H1 (cell line): Measurements from ENCODE around the gene CAMK2B. TPM values are rescaled to one million over a fixed set of nuclear protein-coding genes. Genes with fewer than 3 reads are reported as not detected.

ENCODE experiments used
- CTCF ChIA-PET: fragments of 300-600 bp; sonication (Branson Sonifier 250); formaldehyde crosslinking; loops from one replicate; lab custom pipeline; 2021; ENCODE audit not compliant: partially characterized antibody; lab: Charles Lee
- POLR2A ChIA-PET: fragments of 300-600 bp; sonication (Branson Sonifier 250); formaldehyde crosslinking; loops from one replicate; lab custom pipeline; 2021; ENCODE audit warnings: inconsistent platforms; ENCODE audit not compliant: partially characterized antibody; lab: Charles Lee
- DNase-seq, 2 experiments: peaks; one replicate each; pipeline versions ENCODE4 v3.0.0 to v3.0.0-alpha.2; 2010 to 2022; ENCODE audit warnings: low spot score in 2 of 2, low read depth in 1 of 2, mixed read lengths in 1 of 2
- FAIRE-seq: peaks from 2 replicates; lab custom pipeline; 2011; peaks lifted over from hg19 to GRCh38; lab: Jason Lieb, UNC
- H2AFZ ChIP-seq: 2 replicates; pipeline ENCODE4 v1.8.1; 2012; ENCODE audit warnings: low read length, inconsistent platforms
- H2AK5ac ChIP-seq: 2 replicates; pipeline ENCODE4 v1.6.1; 2013; ENCODE audit warnings: low read depth, low read length
- H2BK120ac ChIP-seq: replicated peaks from 2 replicates; pipeline ENCODE3; 2013; ENCODE audit warnings: low read depth, low read length, inconsistent platforms
- H2BK12ac ChIP-seq: 2 replicates; pipeline ENCODE4 v1.6.1; 2013; ENCODE audit warnings: low read depth, low read length
- H2BK15ac ChIP-seq: 2 replicates; pipeline ENCODE4 v1.6.1; 2013; ENCODE audit warnings: low read length
- H2BK20ac ChIP-seq: 2 replicates; pipeline ENCODE4 v1.6.1; 2013; ENCODE audit warnings: low read length
- H2BK5ac ChIP-seq: 2 replicates; pipeline ENCODE4 v1.6.1; 2013; ENCODE audit warnings: low read depth, low read length
- H3K14ac ChIP-seq: 2 replicates; pipeline ENCODE4 v1.6.1; 2013; ENCODE audit warnings: inconsistent platforms; ENCODE audit not compliant: insufficient read length
- H3K18ac ChIP-seq: 2 replicates; pipeline ENCODE4 v1.6.1; 2013; ENCODE audit warnings: low read length; ENCODE audit errors: extremely low read depth
- H3K23ac ChIP-seq: 2 replicates; pipeline ENCODE4 v1.6.1; 2013; ENCODE audit warnings: inconsistent platforms; ENCODE audit not compliant: insufficient read length
- H3K23me2 ChIP-seq: 2 replicates; pipeline ENCODE4 v1.6.1; 2013; ENCODE audit warnings: low read depth, low read length
- H3K27ac ChIP-seq: 2 replicates; pipeline ENCODE4 v1.6.1; 2011; ENCODE audit warnings: low read depth, low read length, inconsistent platforms
- H3K27me3 ChIP-seq, 4 experiments: replicated peaks in 1 of 4; 1 replicate in 1 of 4; 2 replicates in 3 of 4; pipeline versions ENCODE4 v1.6.1 to v1.8.1; 2011 to 2013; ENCODE audit warnings: low read length in 3 of 4, mild to moderate bottlenecking in 3 of 4, inconsistent platforms in 2 of 4, mixed read lengths in 2 of 4, moderate library complexity in 1 of 4; ENCODE audit not compliant: control insufficient read depth in 3 of 4, insufficient read depth in 3 of 4; ENCODE audit errors: extremely low read depth in 1 of 4
- H3K36me3 ChIP-seq, 4 experiments: 2 replicates each; pipeline versions ENCODE4 v1.6.1 to v1.8.1; 2011 to 2013; ENCODE audit warnings: mild to moderate bottlenecking in 4 of 4, low read length in 3 of 4, moderate library complexity in 2 of 4, control low read depth in 1 of 4, inconsistent platforms in 1 of 4; ENCODE audit not compliant: insufficient read depth in 4 of 4, control insufficient read depth in 2 of 4
- H3K4ac ChIP-seq: replicated peaks from 2 replicates; pipeline ENCODE3; 2013; ENCODE audit warnings: low read length, low read depth, mixed read lengths, inconsistent platforms; ENCODE audit not compliant: insufficient read length
- H3K4me1 ChIP-seq, 4 experiments: replicated peaks in 1 of 4; 1 replicate in 1 of 4; 2 replicates in 3 of 4; pipeline versions ENCODE4 v1.6.1 to v1.8.1; 2011 to 2013; ENCODE audit warnings: low read length in 3 of 4, inconsistent platforms in 2 of 4, mixed read lengths in 1 of 4; ENCODE audit not compliant: insufficient read depth in 4 of 4, control insufficient read depth in 3 of 4
- H3K4me2 ChIP-seq, 2 experiments: 2 replicates each; pipeline versions ENCODE4 v1.6.1 to v1.8.1; 2011 to 2013; ENCODE audit warnings: low read depth in 2 of 2, low read length in 2 of 2, control low read depth in 1 of 2, inconsistent platforms in 1 of 2, mild to moderate bottlenecking in 1 of 2; ENCODE audit not compliant: insufficient read depth in 1 of 2
- H3K4me3 ChIP-seq, 4 experiments: fragments of 200-600, 300-600 bp in 1 of 4; sonication (generic), shearing (Covaris generic), sonication (Bioruptor Twin) in 1 of 4; 2 replicates each; pipeline versions ENCODE4 v1.5.1 to v1.8.1; 2011 to 2016; ENCODE audit warnings: low read length in 4 of 4, low read depth in 3 of 4, control low read depth in 2 of 4, inconsistent platforms in 2 of 4, mild to moderate bottlenecking in 2 of 4, mixed read lengths in 1 of 4, moderate library complexity in 1 of 4; ENCODE audit not compliant: insufficient read depth in 2 of 4; ENCODE audit errors: extremely low read depth in 1 of 4
- H3K56ac ChIP-seq: replicated peaks from 2 replicates; pipeline ENCODE3; 2013; ENCODE audit warnings: low read depth, mild to moderate bottlenecking, mixed read lengths, low read length, inconsistent platforms; ENCODE audit not compliant: insufficient read length
- H3K79me1 ChIP-seq: 2 replicates; pipeline ENCODE4 v1.6.1; 2013; ENCODE audit warnings: low read depth, low read length, control low read depth
- H3K79me2 ChIP-seq, 2 experiments: 2 replicates each; pipeline versions ENCODE4 v1.6.1 to v1.8.1; 2012 to 2013; ENCODE audit warnings: low read length in 2 of 2, mild to moderate bottlenecking in 2 of 2, inconsistent platforms in 1 of 2; ENCODE audit not compliant: insufficient read depth in 2 of 2, control insufficient read depth in 1 of 2
- H3K9ac ChIP-seq, 4 experiments: replicated peaks in 1 of 4; 1 replicate in 1 of 4; 2 replicates in 3 of 4; pipeline versions ENCODE4 v1.6.1 to v1.8.1; 2011 to 2013; ENCODE audit warnings: low read depth in 3 of 4, low read length in 3 of 4, control low read depth in 2 of 4, mild to moderate bottlenecking in 2 of 4, moderate library complexity in 2 of 4, inconsistent platforms in 1 of 4; ENCODE audit errors: extremely low read depth in 1 of 4
- H3K9me3 ChIP-seq, 2 experiments: 2 replicates each; pipeline versions ENCODE4 v1.6.1 to v1.8.1; 2012 to 2013; ENCODE audit warnings: mild to moderate bottlenecking in 2 of 2, moderate library complexity in 2 of 2, control low read depth in 1 of 2, inconsistent platforms in 1 of 2, low read depth in 1 of 2, low read length in 1 of 2, mixed read lengths in 1 of 2; ENCODE audit not compliant: insufficient read depth in 2 of 2
- H4K20me1 ChIP-seq, 2 experiments: replicated peaks in 1 of 2; 2 replicates each; pipeline versions ENCODE3 to v1.8.1; 2011 to 2013; ENCODE audit warnings: inconsistent platforms in 2 of 2, low read length in 2 of 2, mild to moderate bottlenecking in 1 of 2; ENCODE audit not compliant: insufficient read depth in 2 of 2, control insufficient read depth in 1 of 2
- H4K5ac ChIP-seq: 2 replicates; pipeline ENCODE4 v1.6.1; 2013; ENCODE audit warnings: low read length, low read depth, mixed read lengths, inconsistent platforms; ENCODE audit not compliant: insufficient read length
- H4K8ac ChIP-seq: 2 replicates; pipeline ENCODE4 v1.8.0; 2013; ENCODE audit warnings: mild to moderate bottlenecking, moderate library complexity, low read length, inconsistent platforms; ENCODE audit not compliant: insufficient read depth; ENCODE audit errors: extremely low read depth
- H4K91ac ChIP-seq: replicated peaks from 2 replicates; pipeline ENCODE3; 2013; ENCODE audit warnings: low read length, mixed read lengths, inconsistent platforms; ENCODE audit not compliant: insufficient read length
- CBX8 ChIP-seq: fragments of 300-800, 300-1000 bp; sonication (generic); IDR thresholded peaks from 2 replicates; pipeline ENCODE4 v1.7.1; 2016; ENCODE audit warnings: low read depth, low read length, borderline replicate concordance
- CHD2 ChIP-seq: IDR thresholded peaks from 2 replicates; pipeline ENCODE4 v1.6.1; 2012; ENCODE audit warnings: low read length, improper control_type of control experiment
- EGR1 ChIP-seq: IDR thresholded peaks from 2 replicates; pipeline ENCODE4 v1.6.1; 2011; ENCODE audit warnings: low read depth, low read length, borderline replicate concordance
- EP300 ChIP-seq, 2 experiments: IDR thresholded peaks; 1 replicate in 1 of 2; 2 replicates in 1 of 2; pipeline ENCODE4 v1.6.1; 2011 to 2012; ENCODE audit warnings: low read depth in 2 of 2, low read length in 2 of 2, mild to moderate bottlenecking in 2 of 2, borderline replicate concordance in 1 of 2, inconsistent platforms in 1 of 2, moderate library complexity in 1 of 2
- FOSL1 ChIP-seq: IDR thresholded peaks from 2 replicates; pipeline ENCODE4 v1.6.1; 2011; ENCODE audit warnings: mild to moderate bottlenecking, low read depth, low read length, moderate library complexity; ENCODE audit not compliant: insufficient read depth
- MAX ChIP-seq: IDR thresholded peaks from 2 replicates; pipeline ENCODE4 v1.6.1; 2012; ENCODE audit warnings: inconsistent platforms
- NANOG ChIP-seq: IDR thresholded peaks from 2 replicates; pipeline ENCODE4 v1.6.1; 2011; ENCODE audit warnings: low read length, low read depth, mild to moderate bottlenecking, inconsistent platforms; ENCODE audit not compliant: insufficient read depth, poor library complexity, severe bottlenecking
- PHF8 ChIP-seq: fragments of 200-600 bp; sonication (generic); conservative IDR thresholded peaks from 2 replicates; pipeline ENCODE4 v1.7.1; 2012; ENCODE audit warnings: low read depth, mild to moderate bottlenecking, inconsistent platforms, low read length, moderate library complexity
- POLR2AphosphoS5 ChIP-seq: IDR thresholded peaks from 2 replicates; pipeline ENCODE4 v1.6.1; 2011; ENCODE audit warnings: low read depth, low read length
- SIN3A ChIP-seq, 2 experiments: IDR thresholded peaks in 1 of 2; conservative IDR thresholded peaks in 1 of 2; 2 replicates each; pipeline ENCODE4 v1.6.1; 2011 to 2012; ENCODE audit warnings: low read length in 2 of 2, improper control_type of control experiment in 1 of 2, low read depth in 1 of 2, mild to moderate bottlenecking in 1 of 2
- SIX5 ChIP-seq: IDR thresholded peaks from 2 replicates; pipeline ENCODE4 v1.6.1; 2011; ENCODE audit warnings: mild to moderate bottlenecking, low read depth, low read length
- SP2 ChIP-seq: IDR thresholded peaks from 2 replicates; pipeline ENCODE4 v1.6.1; 2012; ENCODE audit warnings: mild to moderate bottlenecking, low read length, inconsistent platforms
- TCF12 ChIP-seq: IDR thresholded peaks from 2 replicates; pipeline ENCODE4 v1.6.1; 2011; ENCODE audit warnings: low read depth, mild to moderate bottlenecking, low read length
- WGBS, 2 experiments: shearing (Covaris generic) in 1 of 2; methylation state at CpG; one replicate each; pipeline versions ENCODE4 v1.1.6 to v1.1.7; 2013 to 2015; ENCODE audit warnings: low lambda C conversion rate in 2 of 2, mixed read lengths in 2 of 2, inconsistent platforms in 1 of 2, low coverage in 1 of 2, missing lambda C conversion rate in 1 of 2; ENCODE audit not compliant: insufficient replicate concordance in 2 of 2, insufficient coverage in 1 of 2, insufficient read length in 1 of 2; ENCODE audit errors: extremely low coverage in 1 of 2, missing lambda C conversion rate in 1 of 2; 5-methylcytosine and 5-hydroxymethylcytosine counted together
- polyA plus RNA-seq, 7 experiments: library from polyadenylated mRNA; depleted of rRNA in 3 of 7; stranded (reverse) in 5 of 7; unstranded in 2 of 7; fragments of >200 nt in 5 of 7; fragments of 200-250 nt in 2 of 7; gene quantifications; 1 replicate in 5 of 7; 2 replicates in 1 of 7; 4 replicates in 1 of 7; pipeline versions ENCODE4 v1.2.1 to v1.2.3, GENCODE V29; 2011 to 2013; ENCODE audit warnings: missing spikeins in 2 of 7, mixed read lengths in 2 of 7
- total RNA-seq: library from RNA; stranded (reverse); fragmentation: NEBNext Ultra II Directional; extraction: Animal tissue kit (Norgen Biotek cat#: 25700); gene quantifications from 2 replicates; pipeline ENCODE4 v1.2.1, GENCODE V29; 2021

The CAMK2B gene
- total and polyA plus RNA-seq, 2 of the 8 experiments (the other 6 are each of a cell fraction or from before 2014, with no cell fraction given) = 0.05 to 0.15 TPM

- peak in 1 of 2 experiments; percentile 32 for DNase-seq
- Histone ChIP-seq H3K9me3 (no peaks in the 10 kb centered on the region), H2AFZ (no peak overlapping the region), H4K20me1 (peaks cover 0 to 4% of the 10 kb centered on the region in 2 experiments), H3K4me3 (no peak overlapping the region), H2BK120ac (no peak overlapping the region), H3K27me3 (no peaks in the 10 kb centered on the region; a peak in 1 of 7 replicates), H3K9ac (no peak overlapping the region), H2AK5ac (no peak overlapping the region), H4K5ac (no peak overlapping the region), H3K23ac (no peak overlapping the region), H3K4me2 (no peak overlapping the region), H4K8ac (no peak overlapping the region), H3K56ac (no peak overlapping the region), H3K4me1 (peaks cover 0 to 6% (median 0%) of the 10 kb centered on the region in 4 experiments; a peak in 2 of 7 replicates), H3K27ac (no peak overlapping the region), H2BK5ac (no peak overlapping the region), H4K91ac (no peak overlapping the region), H3K79me2 (no peaks in the 10 kb centered on the region), H3K4ac (no peak overlapping the region), H3K79me1 (no peaks in the 10 kb centered on the region), H2BK20ac (no peak overlapping the region), H3K14ac (no peak overlapping the region), H3K36me3 (no peaks in the 10 kb centered on the region), H3K18ac (no peak overlapping the region), H3K23me2 (no peaks in the 10 kb centered on the region), H2BK12ac (no peak overlapping the region), H2BK15ac (no peak overlapping the region)
- no peak for FAIRE-seq
- ChIA-PET CTCF (interaction anchor here (1.0 to 2.2 kb wide), 3 partner anchors 14 to 53 kb away, joined by 3 to 6 read pairs (median 6); no protein-coding TSS in a partner anchor), POLR2A (no interaction called here)
- 87% methylated on average over 13 of the region's 13 CpGs; no CpG with 5 or more reads in 1 of the 2 experiments for WGBS, 2 experiments
- TF ChIP-seq SP2 = no peak
- TF ChIP-seq NANOG = no peak
- TF ChIP-seq PHF8 = no peak
- TF ChIP-seq SIN3A (conservative IDR thresholded peaks at IDR 0.05 in 1 of 2, IDR thresholded peaks at IDR 0.05 in 1 of 2; ENCODE audit: low read depth in 1 of 2, low read length in 2 of 2) = no peak
- no peak for TF ChIP-seq FOSL1
- TF ChIP-seq EP300 (IDR thresholded peaks at IDR 0.05; ENCODE audit: borderline replicate concordance in 1 of 2, low read depth in 2 of 2, low read length in 2 of 2) = no peak
- TF ChIP-seq TCF12 = no peak
- TF ChIP-seq MAX = no peak
- TF ChIP-seq EGR1 = no peak
- no peak for TF ChIP-seq SIX5
- no peak for TF ChIP-seq CBX8
- TF ChIP-seq CHD2 = no peak
- TF ChIP-seq POLR2AphosphoS5 = no peak
Measured at GRCh38 chr7:44292876-44293560, 32.4 kb downstream of the CAMK2B start.
